PC-3 (cell line): Measurements from ENCODE around the gene DMRT1. TPM values are rescaled to one million over a fixed set of nuclear protein-coding genes. Genes with fewer than 3 reads are reported as not detected.

Experiments
- ATAC-seq: fragments of 200-7000 bp; cut with Tn5 transposase; 2 replicates; pipeline ENCODE4 v1.9.1; 2020; ENCODE audit warnings: mild to moderate bottlenecking, moderate library complexity
- BruUV-seq: library from RNA; stranded (reverse); fragments of 400-500 nt; replicated peaks from 2 replicates; lab custom pipeline; 2021; lab: Mats Ljungman, UMichigan
- CTCF ChIA-PET: fragments of 300-600 bp; sonication (Branson Sonifier 250); formaldehyde crosslinking; loops from one replicate; lab custom pipeline; 2022; ENCODE audit warnings: antibody characterized with exemption; lab: Charles Lee
- POLR2A ChIA-PET: fragments of 300-600 bp; sonication (Branson Sonifier 250); formaldehyde crosslinking; loops from one replicate; lab custom pipeline; 2022; ENCODE audit warnings: antibody characterized with exemption; ENCODE audit not compliant: unreplicated experiment; lab: Charles Lee
- DNase-seq: peaks from one replicate; pipeline ENCODE4 v3.0.0-alpha.2; 2015
- H2AFZ ChIP-seq: fragments of 300-600 bp; sonication (generic); 2 replicates; pipeline ENCODE4 v1.6.0; 2016; ENCODE audit warnings: antibody characterized with exemption, low read length
- H3F3A ChIP-seq: fragments of 300-600 bp; sonication (generic); one replicate; pipeline ENCODE4 v1.6.0; 2017; ENCODE audit warnings: antibody characterized with exemption, low read length, control low read depth, mild to moderate bottlenecking; ENCODE audit not compliant: unreplicated experiment
- H3K27ac ChIP-seq: fragments of 300-600 bp; sonication (generic); 2 replicates; pipeline ENCODE4 v1.5.1; 2016; ENCODE audit warnings: mild to moderate bottlenecking, low read length
- H3K27me3 ChIP-seq: fragments of 300-600 bp; sonication (generic); 2 replicates; pipeline ENCODE4 v1.6.1; 2016; ENCODE audit warnings: low read length, mixed read lengths
- H3K36me3 ChIP-seq: fragments of 300-600 bp; sonication (generic); 2 replicates; pipeline ENCODE4 v1.6.1; 2016; ENCODE audit warnings: low read depth, mixed run types, low read length, mixed read lengths
- H3K4me1 ChIP-seq: fragments of 300-600 bp; sonication (generic); 2 replicates; pipeline ENCODE4 v1.5.1; 2016; ENCODE audit warnings: low read length; ENCODE audit not compliant: insufficient read depth
- H3K4me2 ChIP-seq: fragments of 300-600 bp; sonication (generic); 2 replicates; pipeline ENCODE4 v1.6.0; 2016; ENCODE audit warnings: low read length
- H3K4me3 ChIP-seq: fragments of 300-600 bp; sonication (generic); 2 replicates; pipeline ENCODE4 v1.5.1; 2016; ENCODE audit warnings: mild to moderate bottlenecking, low read length, mixed read lengths
- H3K79me2 ChIP-seq: fragments of 300-600 bp; sonication (generic); 2 replicates; pipeline ENCODE4 v1.6.1; 2017; ENCODE audit warnings: low read length, mixed read lengths
- H3K9ac ChIP-seq: fragments of 300-600 bp; sonication (generic); 2 replicates; pipeline ENCODE4 v1.6.0; 2016; ENCODE audit warnings: mild to moderate bottlenecking, low read length
- H3K9me2 ChIP-seq: fragments of 300-600 bp; sonication (generic); replicated peaks from 2 replicates; pipeline ENCODE4 v1.6.1; 2016; ENCODE audit warnings: mixed run types, low read length, mixed read lengths
- H3K9me3 ChIP-seq: fragments of 300-600 bp; sonication (generic); 2 replicates; pipeline ENCODE4 v1.6.1; 2016; ENCODE audit warnings: low read length, mixed read lengths
- H4K20me1 ChIP-seq: fragments of 300-600 bp; sonication (generic); 2 replicates; pipeline ENCODE4 v1.6.1; 2016; ENCODE audit warnings: low read length, mixed read lengths
- CTCF ChIP-seq: fragments of 300-600 bp; sonication (generic); conservative IDR thresholded peaks from 2 replicates; pipeline ENCODE4 v1.5.1; 2017; ENCODE audit warnings: antibody characterized with exemption, low read depth, mild to moderate bottlenecking, low read length
- EZH2 ChIP-seq: fragments of 300-600 bp; sonication (generic); IDR thresholded peaks from one replicate; pipeline ENCODE4 v1.6.1; 2017; ENCODE audit warnings: antibody characterized with exemption, mild to moderate bottlenecking, low read length; ENCODE audit not compliant: unreplicated experiment
- EZH2phosphoT487 ChIP-seq: fragments of 300-600 bp; sonication (generic); IDR thresholded peaks from 2 replicates; pipeline ENCODE4 v1.6.1; 2018; ENCODE audit warnings: mild to moderate bottlenecking, antibody characterized with exemption, low read length, borderline replicate concordance
- intact Hi-C: fragments of 100-400 bp; cut with micrococcal nuclease; formaldehyde crosslinking; loops from 2 replicates; pipeline ENCODE4 v1.9.0; 2023
- total RNA-seq: library from RNA; depleted of rRNA; stranded (reverse); fragments of >200 nt; gene quantifications from 2 replicates; pipeline ENCODE4 v1.2.3, GENCODE V29; 2014

The DMRT1 gene
- total RNA-seq, 1 experiment from 2014 or later: 0.04 TPM

GRCh38 chr9:959105-959504 is 117.6 kb downstream of the DMRT1 start:
- H4K20me1 ChIP-seq: no peaks in the 10 kb centered on the region
- DNase-seq: no peak
- no peaks in the 10 kb centered on the region for H3K9me3 ChIP-seq
- no TSS peak for BruUV-seq
- H3K27me3 ChIP-seq: peaks cover 31% of the 10 kb centered on the region
- H3K4me1 ChIP-seq: 0 out of 2 replicates have a peak, but pooled peaks cover 4% of the 10 kb centered on the region
- TF ChIP-seq EZH2 (no peak), CTCF (no peak), EZH2phosphoT487 (no peak)
- intact Hi-C loops: no loop called here
- no peaks in the 10 kb centered on the region for H3K36me3 ChIP-seq
- no peak overlapping the region for H3K4me2 ChIP-seq
- no peaks in the 10 kb centered on the region for H3F3A ChIP-seq
- ChIA-PET POLR2A (no interaction called here), CTCF (no interaction called here)
- no peak overlapping the region for H2AFZ ChIP-seq
- ATAC-seq: no peak
- no peak overlapping the region for H3K27ac ChIP-seq
- no peaks in the 10 kb centered on the region for H3K9me2 ChIP-seq
- no peak overlapping the region for H3K4me3 ChIP-seq
- no peaks in the 10 kb centered on the region for H3K79me2 ChIP-seq
- H3K9ac ChIP-seq: no peak overlapping the region

- peaks cover 32% of the 10 kb centered on the region; the same call in 1 of the 2 replicates for H3K27me3 ChIP-seq
- BruUV-seq: no TSS peak
These were observed 118.4 kb downstream of the DMRT1 start for GRCh38 chr9:959914-960313.

More at GRCh38 chr9:959914-960313, 118.4 kb downstream of the DMRT1 start:
- Histone ChIP-seq H2AFZ (no peak overlapping the region), H3K4me1 (0 out of 2 replicates have a peak, but pooled peaks cover 4% of the 10 kb centered on the region), H3K9me3 (no peaks in the 10 kb centered on the region), H3K9ac (no peak overlapping the region), H3K79me2 (no peaks in the 10 kb centered on the region), H4K20me1 (no peaks in the 10 kb centered on the region), H3K36me3 (no peaks in the 10 kb centered on the region), H3F3A (no peaks in the 10 kb centered on the region), H3K9me2 (no peaks in the 10 kb centered on the region), H3K27ac (no peak overlapping the region), H3K4me2 (0 out of 2 replicates have a peak overlapping the region, but pooled peaks have one; percentile 22), H3K4me3 (no peak overlapping the region)
- TF ChIP-seq EZH2 (no peak), CTCF (no peak), EZH2phosphoT487 (no peak)
- CTCF ChIA-PET: interaction anchor here (0.5 kb wide), 1 partner anchor 22 kb away, joined by 3 read pairs; no protein-coding TSS in a partner anchor
- intact Hi-C loops: no loop called here
- DNase-seq (peak; percentile 68), ATAC-seq (no peak)
- POLR2A ChIA-PET: no interaction called here
